ENCODE results near the gene IFITM1. TPM values are rescaled to one million over a fixed set of nuclear protein-coding genes. Genes with fewer than 3 reads are reported as not detected.

IFITM1 gene
- total RNA-seq, 1 donor, result 76.4 TPM

DNA sequence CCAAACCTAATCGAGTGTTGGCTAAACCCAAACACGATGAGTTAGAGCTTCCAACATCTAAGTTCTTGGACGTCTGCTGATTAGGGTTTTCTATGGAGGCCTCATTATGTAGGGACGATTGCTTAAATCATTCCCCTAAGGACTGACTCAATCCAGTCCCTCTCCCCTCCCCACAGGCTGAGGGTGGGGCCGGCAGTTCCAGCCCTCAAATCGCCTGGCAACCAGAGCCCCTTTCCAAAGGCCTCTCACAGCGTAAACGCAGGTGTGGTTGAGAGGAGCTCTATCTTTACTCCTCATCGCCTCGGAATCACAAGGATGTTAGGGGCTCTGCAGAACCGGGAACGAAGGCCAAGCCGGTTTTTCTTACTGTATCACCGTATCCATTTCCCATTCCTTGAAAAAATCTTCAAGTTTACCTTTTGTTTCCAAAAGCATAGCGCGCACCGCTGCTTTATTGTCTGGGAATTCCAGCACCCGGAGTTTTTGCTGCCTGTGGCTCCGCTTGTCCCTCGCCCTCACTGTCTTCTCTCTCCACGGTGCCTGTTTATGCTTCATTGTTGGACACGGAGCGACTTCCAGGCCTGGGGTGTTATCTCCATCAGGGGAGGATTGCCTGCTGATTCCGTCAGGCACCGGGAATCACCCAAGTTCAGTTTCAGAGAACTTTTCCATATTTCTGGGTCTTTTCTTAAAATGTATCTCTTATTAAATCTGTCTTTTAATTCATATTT, 20.6 kb downstream of the IFITM1 start:
- H3K4me3 ChIP-seq (ENCODE audit: low read depth, low read length), result no peak overlapping the region
- DNase-seq (ENCODE audit: low read depth), result peak; percentile 75
- TF ChIP-seq, protein P1, sequence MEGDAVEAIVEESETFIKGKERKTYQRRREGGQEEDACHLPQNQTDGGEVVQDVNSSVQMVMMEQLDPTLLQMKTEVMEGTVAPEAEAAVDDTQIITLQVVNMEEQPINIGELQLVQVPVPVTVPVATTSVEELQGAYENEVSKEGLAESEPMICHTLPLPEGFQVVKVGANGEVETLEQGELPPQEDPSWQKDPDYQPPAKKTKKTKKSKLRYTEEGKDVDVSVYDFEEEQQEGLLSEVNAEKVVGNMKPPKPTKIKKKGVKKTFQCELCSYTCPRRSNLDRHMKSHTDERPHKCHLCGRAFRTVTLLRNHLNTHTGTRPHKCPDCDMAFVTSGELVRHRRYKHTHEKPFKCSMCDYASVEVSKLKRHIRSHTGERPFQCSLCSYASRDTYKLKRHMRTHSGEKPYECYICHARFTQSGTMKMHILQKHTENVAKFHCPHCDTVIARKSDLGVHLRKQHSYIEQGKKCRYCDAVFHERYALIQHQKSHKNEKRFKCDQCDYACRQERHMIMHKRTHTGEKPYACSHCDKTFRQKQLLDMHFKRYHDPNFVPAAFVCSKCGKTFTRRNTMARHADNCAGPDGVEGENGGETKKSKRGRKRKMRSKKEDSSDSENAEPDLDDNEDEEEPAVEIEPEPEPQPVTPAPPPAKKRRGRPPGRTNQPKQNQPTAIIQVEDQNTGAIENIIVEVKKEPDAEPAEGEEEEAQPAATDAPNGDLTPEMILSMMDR (IDR thresholded peaks at IDR 0.05; ENCODE audit: insufficient read depth, low read depth, low read length), result no peak

DNA sequence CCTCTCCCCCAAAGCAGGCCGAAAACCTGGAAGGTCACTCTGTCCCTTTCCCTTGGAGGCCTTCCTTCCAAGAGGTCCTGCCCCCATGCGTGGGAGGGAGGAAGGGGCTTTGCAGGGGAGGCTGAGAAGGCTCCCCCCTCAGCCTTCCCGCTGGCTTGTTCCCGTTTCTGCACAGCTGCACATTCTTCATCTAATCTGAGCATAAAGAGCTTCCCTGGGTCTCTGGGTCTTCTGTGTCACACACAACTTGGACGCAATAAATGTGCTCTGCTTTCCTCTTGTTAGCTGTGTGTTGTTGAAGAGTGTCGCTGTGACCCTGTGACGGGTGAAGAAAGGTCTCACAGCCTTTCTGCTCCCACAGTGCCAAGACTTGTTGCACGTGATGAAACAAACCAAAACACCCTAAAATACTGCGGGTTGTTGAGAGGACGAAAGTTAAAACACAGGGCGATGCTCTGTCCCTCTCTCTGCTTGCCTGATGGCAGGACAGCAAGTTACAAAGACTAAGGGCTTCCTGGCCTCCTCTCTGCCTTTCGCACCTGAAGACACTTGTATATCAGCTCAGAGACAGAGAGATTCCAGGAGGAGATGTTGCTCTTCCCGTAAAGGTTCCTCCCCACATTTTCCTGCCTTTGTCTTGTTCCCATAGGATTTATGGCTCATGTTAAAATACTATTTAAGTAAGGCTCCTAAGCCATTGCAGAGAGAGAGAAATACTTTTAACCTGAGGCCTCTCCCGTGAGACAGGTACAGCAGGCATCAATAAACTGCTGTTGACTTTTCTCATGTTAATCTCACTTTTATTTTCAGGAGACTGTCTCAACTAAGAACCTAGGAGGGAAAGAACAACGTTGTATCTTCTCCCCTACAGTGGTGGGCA, 22.2 kb downstream of the IFITM1 start:
- TF ChIP-seq, protein P1 (IDR thresholded peaks at IDR 0.05; ENCODE audit: insufficient read depth, low read depth, low read length), result no peak
- peak; percentile 76 for DNase-seq (ENCODE audit: low read depth)
- no peak overlapping the region for H3K4me3 ChIP-seq (ENCODE audit: low read depth, low read length)

DNA sequence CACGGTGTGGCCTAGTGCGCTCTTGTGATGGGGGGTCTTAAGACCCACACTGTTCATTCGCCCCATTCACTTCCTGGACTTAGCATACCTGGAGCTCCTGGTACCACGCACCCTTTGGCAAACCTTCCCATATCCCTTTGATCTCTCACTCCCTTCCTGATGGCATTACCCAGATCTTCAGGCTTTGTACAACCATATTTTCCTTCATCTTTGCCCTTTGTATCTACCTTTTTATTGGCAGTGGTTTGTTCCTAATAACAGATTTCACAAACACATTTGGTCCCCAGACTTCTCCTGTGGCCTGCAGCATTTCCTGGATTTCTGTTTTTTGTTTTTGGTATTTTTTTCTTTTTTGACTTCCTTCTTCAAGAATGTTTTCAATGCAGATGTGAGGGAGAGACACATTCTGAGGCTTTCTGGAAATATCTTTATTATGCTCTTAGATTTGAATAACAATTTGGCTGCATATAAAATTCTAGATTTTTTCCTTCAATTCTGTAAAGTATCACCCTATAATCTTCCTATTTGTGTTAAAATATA, 22.9 kb downstream of the IFITM1 start:
- peak; percentile 40 for DNase-seq (ENCODE audit: low read depth)
- H3K4me3 ChIP-seq (ENCODE audit: low read depth, low read length), result no peak overlapping the region
- TF ChIP-seq, protein P1 (IDR thresholded peaks at IDR 0.05; ENCODE audit: insufficient read depth, low read depth, low read length), result no peak

DNA sequence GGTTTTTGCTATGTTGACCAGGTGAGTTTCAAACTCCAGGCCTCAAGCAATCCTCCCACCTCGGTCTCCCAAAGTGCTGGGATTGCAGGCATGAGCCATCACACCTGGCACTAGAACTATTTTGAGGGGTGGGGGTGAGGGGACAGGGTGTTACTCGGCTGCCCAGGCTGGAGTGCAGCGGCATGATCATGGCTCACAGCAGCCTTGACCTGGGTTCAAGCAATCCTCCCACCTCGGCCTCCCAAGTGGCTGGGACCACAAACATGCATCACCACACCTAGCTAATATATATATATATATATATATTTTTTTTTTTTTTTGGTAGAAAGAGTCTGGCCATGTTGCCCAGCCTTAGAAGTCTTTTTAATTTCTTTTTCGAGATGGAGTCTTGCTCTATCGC, 23.9 kb downstream of the IFITM1 start:
- TF ChIP-seq, protein P1 (IDR thresholded peaks at IDR 0.05; ENCODE audit: insufficient read depth, low read depth, low read length), result no peak
- no peak overlapping the region for H3K4me3 ChIP-seq (ENCODE audit: low read depth, low read length)
- DNase-seq (ENCODE audit: low read depth), result no peak

DNA sequence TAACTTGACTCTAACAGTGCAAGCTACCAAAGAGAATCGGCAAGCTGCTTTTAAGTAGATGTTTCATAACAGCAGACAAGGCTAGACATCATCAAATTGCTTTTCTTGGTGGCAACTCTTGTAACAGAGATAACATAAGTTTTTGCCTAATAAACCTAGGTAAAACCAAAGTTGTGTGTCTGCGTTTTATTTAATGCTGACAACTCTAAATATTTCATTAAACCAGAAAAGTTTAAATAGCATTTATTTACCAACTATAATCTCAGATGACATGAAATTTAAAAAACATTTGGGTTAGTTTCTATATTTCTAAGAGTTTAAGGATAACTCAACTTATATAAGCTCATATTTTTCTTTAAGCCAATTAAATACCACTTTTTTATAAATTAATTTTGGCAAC, 26.1 kb downstream of the IFITM1 start:
- TF ChIP-seq, protein P1 (IDR thresholded peaks at IDR 0.05; ENCODE audit: insufficient read depth, low read depth, low read length), result no peak
- H3K4me3 ChIP-seq (ENCODE audit: low read depth, low read length), result no peak overlapping the region
- DNase-seq (ENCODE audit: low read depth), result no peak

DNA sequence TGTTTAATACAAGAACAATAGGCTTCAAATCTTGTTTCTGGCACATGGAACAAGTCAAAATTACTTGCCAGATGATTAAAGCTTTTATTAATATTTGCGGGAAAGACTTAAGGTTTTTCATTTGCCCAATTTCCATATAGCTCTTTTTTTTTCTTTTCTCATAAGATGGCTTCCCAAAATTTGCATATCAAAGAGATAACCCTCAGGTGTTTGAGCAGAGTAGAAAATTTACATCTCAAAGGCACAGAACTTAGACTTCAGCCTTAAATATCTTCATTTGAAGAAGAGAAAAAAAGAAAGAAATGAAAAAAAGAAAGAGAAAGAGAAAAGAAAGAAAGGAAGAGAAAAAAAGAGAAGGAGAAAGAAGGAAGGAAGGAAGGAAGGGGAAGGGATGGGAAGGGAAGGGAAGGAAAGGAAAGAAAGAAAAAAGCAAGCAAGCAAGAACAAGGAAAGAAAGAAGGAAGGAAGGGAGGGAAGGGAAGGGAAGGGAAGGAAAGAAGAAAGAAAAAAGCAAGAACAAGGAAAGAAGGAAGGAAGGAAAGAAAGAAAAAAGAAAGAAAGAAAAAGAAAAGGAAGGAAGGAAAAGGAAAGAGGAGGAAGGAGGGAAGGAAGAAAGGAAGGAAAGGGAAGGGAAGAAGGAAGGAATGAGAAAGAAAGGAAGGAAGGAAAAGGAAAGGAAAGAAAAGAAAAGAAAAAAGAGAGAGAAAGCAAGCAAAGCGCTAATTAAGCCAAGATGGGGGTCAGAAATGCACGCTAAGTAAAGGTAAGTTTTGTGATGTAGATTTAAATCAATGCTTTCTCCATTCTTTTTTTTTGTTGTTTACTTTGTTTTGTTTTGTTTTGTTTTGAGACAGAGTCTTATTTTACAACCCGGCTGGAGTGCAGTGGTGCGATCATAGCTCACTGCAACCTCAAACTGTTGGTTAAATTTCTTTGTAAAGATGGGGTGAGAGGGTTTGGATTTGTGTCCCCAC, 27.0 kb downstream of the IFITM1 start:
- TF ChIP-seq, protein P1 (IDR thresholded peaks at IDR 0.05; ENCODE audit: insufficient read depth, low read depth, low read length), result no peak
- no peak for DNase-seq (ENCODE audit: low read depth)
- no peak overlapping the region for H3K4me3 ChIP-seq (ENCODE audit: low read depth, low read length)

Data from fibroblast of villous mesenchyme (primary cell).